Cardiac atrium fibroblast (primary cell): ENCODE results near the gene SCG3. TPM values are rescaled to one million over a fixed set of nuclear protein-coding genes. Genes with fewer than 3 reads are reported as not detected.

ENCODE experiments used
- total RNA-seq: library from RNA; depleted of rRNA; stranded (reverse); fragments of >200 nt; gene quantifications from 2 replicates; pipeline ENCODE4 v1.2.3, GENCODE V29; 2015

The SCG3 gene
- not detected in 2 replicates for total RNA-seq

DNA sequence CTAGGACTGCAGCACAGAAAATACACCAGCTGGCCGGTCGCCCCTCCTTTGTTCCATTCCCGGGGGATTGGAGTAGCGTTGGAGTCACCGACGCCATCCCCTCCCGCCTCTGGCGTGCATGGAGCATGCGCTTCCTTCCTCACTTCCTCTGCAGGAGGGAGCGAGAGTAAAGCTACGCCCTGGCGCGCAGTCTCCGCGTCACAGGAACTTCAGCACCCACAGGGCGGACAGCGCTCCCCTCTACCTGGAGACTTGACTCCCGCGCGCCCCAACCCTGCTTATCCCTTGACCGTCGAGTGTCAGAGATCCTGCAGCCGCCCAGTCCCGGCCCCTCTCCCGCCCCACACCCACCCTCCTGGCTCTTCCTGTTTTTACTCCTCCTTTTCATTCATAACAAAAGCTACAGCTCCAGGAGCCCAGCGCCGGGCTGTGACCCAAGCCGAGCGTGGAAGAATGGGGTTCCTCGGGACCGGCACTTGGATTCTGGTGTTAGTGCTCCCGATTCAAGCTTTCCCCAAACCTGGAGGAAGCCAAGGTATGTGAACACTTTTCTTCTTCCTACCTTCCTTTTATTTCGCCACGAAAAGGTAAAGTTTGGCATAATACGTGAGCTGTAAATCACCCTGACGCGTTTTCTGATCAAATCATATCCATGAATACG is at the start of gene SCG3:
Gene SCG3 (plus strand): TSS at position 201 of the 661 bp plus-strand sequence. CDS start 253 bp downstream, at position 454.

GRCh38 chr15:51737522-51738305 is 56.4 kb downstream of the SCG3 start, which contains the start of gene LYSMD2:
Gene LYSMD2 (minus strand): TSS chr15:51737655. CDS start chr15:51737622, 33 bp downstream.

DNA sequence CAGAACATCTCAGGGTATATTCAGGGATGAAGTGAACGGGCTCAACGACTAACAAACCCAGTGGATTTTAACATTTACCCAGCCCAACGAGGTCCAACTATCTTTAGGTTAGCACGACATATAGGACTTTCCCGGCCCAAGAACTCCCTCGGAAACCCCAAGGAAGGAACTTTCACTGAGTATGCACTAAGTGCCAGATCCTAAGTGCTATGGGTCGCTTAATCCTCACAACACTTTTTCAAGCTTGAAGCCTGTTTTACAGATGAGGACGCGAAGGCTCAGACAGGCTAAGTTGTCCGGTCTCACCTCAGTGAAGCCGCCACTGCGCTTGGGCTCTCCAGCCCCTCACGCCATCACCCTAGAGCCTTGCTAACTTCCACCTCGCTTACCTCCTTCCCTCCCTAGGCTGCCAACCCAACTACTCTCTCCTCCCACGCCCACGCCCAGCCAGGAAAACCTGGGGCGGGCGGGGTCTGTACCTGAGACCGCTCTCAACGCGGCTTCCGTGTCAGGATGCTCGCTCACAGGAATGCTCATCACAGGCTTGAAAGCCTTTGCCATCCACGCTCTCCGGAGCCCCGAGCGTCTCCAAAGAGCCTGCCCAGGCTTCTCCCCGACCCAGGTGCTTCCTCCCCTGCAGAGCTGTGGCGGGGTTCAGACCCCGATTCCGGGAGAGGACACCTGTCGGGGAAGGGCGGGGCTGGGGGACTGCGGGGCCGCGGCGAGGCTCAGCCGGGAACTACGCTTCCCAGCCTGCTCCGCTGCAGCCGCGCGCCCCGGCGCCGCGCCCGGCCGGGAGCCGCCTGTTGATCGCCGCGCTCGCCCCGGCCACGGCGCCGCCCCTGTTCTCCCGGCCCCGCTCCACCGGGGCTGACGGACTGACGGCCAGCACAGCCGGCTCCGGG is 69.7 kb downstream of the SCG3 start, which contains the start of gene TMOD2:
Gene TMOD2 (plus strand): TSS at position 806 of the 905 bp plus-strand sequence. CDS start 14,845 bp downstream, outside the sequence.

Other genes with a start within 250 kb of the SCG3 start
- 6.5 and 17.7 TPM in 2 replicates for gene DMXL2, start 58.7 kb upstream of the SCG3 start, total RNA-seq
- gene LYSMD2, start 56.2 kb downstream of the SCG3 start, total RNA-seq = 6.5 and 14.1 TPM in 2 replicates
- 5.1 and 11.5 TPM in 2 replicates for gene TMOD2, start 70.1 kb downstream of the SCG3 start, total RNA-seq
- gene TMOD3, start 148.2 kb downstream of the SCG3 start, total RNA-seq = 39.2 and 42.3 TPM in 2 replicates